Cerebellar nuclear complex (tissue), 1 donor: ENCODE data around the gene AIG1.

Source experiments
- DNase-seq, 2 experiments: peaks; one replicate each; lab custom pipeline; 2025; lab: John Stamatoyannopoulos, UW

Gene AIG1

DNA sequence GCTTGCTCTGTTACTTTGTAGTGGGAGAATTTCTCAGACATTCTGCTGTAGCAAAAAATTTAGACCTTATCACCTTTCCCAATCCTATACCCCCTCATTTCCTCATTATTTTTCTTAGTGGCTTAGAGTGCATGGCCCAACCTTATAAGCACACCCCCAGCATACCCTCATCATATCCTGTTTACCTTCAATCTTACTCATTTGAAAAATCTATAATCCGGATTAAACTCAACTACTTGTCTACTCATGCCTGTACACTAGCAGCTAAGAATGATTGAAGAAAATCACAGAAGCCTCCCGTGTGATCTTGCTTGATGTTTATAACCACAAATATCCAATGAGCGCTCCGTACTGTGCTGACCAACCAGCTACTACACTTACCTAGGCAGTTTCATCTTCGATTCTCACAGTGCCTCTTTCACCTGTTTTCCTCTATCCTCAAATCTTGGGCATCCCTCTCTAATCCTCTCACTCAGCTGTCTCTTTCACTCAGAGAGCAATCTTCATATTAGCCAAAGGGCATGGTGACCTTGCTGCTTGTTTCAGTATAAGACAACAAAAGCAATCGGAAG, 36.6 kb downstream of the AIG1 start:
- no peak for DNase-seq

DNA sequence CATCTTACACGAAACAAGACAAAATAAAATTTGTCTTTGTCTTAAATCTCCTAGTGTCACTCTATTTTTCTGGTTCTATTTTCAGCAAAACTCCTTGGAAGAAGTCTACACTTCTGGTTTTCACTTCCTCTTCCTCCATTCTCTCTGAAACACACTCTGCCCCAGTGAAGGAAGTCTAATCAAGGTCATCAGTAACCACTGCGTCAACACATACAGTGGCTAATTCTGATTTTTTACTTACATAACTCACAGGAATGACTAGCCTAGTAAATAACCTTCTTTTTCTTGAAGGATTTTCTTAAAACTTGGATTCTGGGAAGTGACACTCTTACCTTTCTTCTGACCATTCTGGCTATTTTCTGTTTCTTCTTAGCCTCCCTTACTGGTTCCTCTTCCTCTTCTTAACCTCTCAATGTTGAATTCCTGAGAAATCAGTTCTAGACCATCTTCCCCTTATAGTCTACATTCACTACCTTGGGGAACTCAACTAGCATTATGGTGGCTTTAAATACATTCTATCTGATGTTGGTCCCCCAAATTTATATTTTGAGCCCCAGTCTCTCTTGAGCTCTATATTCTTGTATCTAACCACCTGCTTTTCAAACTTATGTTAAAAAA, 37.5 kb downstream of the AIG1 start:
- DNase-seq, result no peak

DNA sequence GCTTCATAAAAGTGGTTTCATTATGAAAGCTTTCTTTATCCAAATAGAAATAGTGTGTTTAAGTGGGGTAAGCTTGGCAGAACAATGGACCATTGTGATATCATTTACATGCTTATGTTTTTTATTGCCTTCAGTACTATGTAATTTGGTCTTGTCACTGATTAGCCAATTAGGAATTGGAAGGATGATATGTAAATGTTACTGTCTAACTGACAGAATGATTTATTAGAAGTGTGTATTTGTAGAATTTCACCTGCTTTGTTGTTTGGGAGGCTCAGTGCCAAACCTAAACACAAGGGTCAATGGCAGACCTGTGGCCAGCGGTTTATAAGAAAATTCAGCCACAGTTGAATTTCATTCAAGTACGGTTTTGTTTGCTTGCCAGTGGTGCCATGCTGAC, 39.0 kb downstream of the AIG1 start:
- no peak for DNase-seq

DNA sequence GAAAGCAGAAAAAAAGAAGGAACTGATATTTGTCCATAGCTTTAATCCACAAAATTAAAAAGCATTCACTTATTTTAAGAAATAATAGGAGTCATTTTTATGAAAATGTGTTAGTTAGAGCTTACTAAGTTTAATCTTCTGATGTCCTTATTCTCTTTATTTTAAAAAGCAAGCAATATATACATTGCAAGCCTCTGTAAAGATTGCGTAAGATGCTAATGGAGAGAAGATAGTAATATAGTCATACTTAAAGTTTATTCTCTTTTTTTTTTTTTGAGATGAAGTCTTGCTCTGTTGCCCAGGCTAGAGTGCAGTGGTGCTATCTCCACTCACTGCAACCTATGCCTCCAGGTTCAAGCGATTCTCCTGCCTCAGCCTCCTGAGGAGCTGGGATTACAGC, 39.7 kb downstream of the AIG1 start:
- DNase-seq, result no peak

DNA sequence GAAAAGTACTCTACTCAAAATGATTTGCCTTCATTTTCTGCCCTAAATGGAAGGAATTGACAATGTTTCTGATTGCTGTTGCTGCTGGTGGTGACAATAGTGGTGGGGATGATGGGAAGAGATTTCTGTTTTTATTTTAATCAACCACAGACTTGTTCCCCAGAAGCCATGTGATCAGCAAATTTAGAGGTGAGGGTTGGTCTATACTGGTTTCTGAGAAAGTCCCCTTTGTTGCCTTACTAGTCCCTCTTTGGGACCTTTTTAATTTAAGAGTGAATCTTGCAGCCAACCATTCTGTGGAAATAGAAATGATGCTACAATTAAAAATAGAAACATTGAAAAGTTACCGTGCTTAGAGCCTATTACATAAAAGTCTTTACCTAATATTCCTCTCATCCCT, 43.2 kb downstream of the AIG1 start:
- no peak for DNase-seq

DNA sequence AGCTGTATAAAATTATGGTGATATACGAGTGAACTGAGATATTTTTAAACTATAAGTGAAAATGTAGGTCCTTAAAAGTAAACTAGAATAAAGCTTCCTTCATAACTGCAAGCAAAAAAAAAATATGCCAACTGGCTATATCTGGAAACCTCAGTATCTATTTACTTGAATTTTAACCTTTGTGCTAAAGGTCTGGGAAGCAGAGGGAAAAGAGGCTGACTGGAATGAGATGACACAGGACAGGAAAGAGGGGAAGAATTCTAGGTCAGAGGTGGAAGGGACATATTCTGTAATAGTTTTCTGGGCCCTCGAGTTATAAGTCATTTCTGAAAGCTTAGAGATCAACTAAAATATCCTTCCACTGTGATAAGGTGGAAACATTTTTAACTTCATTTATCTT, 46.8 kb downstream of the AIG1 start:
- no peak for DNase-seq

DNA sequence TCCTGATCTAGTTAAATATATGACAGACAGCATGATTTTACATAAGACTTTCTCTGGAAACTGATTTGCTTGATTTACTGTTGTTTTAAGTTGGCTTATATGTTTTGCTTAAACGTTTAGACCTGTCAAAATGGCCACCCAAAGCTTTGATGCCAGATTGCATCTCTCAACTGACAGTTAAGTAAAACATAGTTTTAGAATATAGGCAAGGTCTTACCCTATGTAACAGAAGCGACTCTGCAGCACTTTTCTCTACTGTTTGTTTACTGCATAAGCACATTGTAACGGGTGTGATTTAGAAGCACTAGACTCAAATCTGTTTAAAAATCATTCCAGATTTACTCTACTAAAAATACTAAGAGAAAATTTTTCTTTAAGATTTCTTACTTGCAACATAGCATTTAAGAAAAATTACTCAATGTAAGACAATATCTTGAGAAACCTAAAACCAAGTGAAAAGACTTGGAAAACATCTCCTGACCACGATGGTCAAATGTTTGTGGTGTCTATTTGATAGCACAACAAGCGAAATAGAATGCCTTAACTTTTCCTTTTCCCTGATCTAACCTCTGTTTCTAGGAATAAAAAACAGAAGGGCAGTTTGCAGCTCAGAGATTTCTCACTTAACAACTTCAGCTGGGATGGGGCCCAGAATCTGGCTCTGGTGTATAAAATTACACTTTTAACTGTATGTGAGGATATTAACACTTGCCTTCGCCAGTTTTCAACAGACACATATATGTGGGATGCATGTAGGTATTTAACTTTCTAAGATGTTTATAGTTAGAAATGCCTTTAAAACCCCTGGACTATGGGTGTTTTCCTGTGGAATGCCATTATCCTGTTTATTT, 47.4 kb downstream of the AIG1 start:
- DNase-seq, result no peak

DNA sequence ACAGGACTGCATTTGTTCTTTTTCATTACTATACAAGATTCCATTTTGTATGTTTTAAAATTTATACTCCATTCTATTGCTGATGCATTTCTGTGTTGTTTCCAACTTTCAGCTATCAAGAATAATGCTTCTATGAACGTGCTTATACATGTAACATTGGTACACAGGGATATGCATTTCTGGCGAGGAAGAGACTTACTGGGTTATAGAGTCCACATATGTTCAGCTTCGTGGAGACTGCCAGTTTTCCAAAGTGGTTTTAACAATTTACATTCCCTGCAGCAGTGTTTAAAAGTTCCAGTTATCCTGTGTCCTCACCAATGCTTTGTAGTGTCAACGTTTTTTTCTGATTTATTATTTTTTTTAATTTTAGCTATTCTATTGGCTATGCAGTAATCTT, 48.5 kb downstream of the AIG1 start:
- DNase-seq, result no peak

DNA sequence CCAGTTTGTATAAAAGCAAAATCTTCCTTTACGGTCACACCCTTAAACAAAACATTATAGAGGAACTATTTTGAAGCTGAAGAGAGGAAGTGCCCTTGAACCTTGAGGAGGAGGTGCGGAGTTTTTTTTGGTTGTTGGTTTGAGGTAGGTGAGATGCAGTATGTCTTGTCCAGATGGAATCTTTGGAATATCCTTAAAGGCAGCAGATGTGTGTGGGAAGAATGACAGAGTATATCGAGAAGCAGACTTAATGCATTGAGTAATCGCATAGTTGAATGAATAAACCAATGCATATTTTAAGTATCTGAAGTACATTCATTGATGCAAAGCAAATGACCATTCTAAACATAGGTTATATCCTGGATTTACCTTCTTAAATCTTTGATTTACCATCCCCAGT, 49.9 kb downstream of the AIG1 start:
- DNase-seq, result no peak

DNA sequence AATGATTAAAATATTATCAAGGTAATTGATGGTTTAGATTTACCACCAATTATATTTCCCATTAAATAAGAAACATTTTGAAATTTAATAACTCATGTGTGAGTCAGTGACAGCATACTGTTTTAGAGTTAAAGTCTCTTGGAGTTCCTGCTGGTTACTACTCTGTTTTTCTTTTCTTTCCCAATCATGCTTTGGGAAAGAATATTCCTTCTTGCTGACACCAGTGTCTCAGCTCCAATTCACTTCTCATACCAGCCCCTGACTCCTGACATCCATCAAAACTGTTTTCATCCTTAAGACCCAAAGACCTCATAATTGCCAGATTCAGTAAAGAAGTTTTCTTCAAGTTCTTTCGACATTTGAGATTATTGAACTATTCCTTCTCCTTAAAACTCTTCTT, 50.3 kb downstream of the AIG1 start:
- DNase-seq, result no peak

DNA sequence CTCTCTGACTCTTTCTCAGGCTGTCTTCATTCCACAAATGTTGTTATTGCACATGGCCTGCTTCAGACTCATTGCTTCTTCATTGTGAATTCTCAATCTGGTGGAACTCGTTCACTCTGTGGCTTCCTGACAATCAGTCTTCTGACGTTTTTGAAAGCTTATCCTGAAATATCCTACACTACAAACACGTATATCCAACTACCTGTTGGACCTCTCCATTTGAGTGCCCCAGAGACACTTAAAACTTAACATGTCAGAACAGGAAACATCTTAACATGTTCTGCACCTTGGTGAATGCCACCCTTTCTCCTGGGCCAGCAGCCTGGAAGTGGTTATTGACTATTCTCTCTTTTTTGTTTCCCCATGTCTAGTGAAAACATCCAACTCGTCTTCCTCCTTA, 50.8 kb downstream of the AIG1 start:
- DNase-seq, result no peak

DNA sequence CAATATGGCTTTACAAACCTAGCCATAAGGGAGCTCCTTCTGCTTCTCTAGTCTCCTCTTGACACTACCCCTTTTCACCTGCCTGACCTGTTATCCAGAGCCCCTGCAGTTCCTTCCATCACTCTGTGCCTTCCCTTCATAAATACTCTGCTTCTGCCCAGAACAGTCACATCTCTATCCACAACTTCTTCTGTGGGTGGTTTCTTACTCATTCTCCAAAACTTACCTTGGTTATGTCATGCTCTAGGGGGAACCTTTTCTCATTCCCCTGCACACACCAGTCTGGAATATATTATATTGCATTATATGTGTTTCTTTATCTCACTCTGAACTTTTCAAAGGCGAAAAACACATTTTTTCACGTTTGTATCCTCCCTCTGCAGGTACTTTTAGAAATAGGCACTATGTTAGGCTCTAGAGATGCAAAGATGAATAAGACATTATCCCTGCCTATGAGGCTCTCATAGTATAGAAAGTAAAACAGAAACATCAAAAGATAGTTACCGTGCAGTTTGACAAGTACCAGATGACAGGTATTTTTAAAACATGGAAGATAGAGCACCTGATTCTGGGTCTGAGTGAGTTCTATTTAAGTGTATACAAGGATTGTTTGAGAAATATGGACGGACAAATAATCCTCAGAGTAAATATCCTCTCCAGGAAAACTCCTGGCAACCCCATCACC, 51.5 kb downstream of the AIG1 start:
- DNase-seq, result no peak

DNA sequence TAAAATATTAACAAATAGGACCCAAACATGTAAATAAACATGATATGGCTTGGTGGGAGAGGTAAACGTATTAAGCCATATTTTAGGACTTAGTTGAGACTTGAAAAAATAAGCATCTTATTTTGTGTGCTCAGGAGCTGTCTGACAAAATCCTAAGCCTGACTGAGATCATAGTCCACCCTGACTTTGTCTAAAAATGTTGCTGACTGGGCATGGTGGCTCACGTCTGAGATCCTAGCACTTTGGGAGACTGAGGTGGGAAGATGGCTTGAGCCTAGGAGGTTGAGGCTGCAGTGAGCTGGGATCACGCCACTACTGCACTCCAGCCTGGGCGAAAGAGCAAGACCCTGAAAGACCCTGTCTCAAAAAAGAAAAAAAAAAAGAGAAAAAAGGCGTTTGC, 52.1 kb downstream of the AIG1 start:
- DNase-seq, result no peak

DNA sequence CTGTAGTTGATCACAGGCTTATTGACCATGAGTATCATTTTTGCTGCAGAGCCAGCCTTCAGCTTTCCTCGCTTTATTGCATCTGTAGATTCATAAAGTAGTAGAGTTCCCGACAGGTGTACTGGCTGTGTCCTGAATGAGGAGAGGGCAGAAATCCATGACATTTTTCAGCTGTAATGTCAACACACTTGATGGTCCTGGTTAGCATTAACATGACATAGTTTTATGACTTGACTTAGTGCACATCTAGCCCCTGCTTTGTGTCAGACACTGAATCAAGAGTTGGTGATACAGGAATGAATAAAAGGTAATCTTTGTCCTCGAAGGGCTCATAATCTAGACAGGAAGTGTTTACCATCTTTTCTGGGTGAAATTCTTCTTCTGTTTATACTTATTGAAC, 55.0 kb downstream of the AIG1 start:
- no peak for DNase-seq

DNA sequence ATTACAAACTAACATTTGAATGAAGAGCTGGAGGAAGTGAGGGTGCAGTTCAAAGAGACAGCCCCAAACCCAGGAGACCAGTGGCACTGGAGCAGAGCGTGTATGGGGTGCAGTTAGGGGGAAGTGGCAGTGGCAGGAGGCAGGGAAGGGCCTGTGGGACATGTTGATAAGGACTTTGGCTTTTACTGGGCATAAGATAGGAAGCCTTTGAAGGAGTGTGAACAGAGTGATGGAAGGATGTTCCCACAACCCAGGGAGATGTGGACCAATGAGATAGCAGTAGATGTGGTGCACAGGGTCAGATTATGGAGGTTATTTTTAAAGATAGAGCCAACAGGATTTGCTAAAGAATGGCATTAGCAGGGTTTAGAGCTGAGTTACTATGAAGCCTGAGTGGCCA, 56.4 kb downstream of the AIG1 start:
- no peak for DNase-seq

DNA sequence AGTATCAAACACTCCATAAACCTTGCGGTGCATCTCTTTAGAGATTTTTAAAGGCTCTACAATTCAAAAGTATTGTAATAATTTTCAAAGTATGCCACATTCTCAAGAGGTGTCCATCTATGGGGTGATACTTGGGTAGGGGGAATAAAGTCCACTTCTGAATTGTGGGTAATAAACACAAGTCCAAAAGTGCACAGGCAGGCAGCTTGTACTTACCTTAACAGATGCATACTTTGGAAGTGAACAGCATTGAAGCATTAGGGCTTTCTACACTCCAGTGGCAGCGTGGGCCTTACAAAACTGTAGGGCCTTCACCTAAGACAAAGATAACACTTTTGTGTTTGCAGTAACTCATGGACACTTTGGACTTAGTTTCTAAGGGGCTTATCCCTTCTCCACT, 58.6 kb downstream of the AIG1 start:
- DNase-seq, result no peak

DNA sequence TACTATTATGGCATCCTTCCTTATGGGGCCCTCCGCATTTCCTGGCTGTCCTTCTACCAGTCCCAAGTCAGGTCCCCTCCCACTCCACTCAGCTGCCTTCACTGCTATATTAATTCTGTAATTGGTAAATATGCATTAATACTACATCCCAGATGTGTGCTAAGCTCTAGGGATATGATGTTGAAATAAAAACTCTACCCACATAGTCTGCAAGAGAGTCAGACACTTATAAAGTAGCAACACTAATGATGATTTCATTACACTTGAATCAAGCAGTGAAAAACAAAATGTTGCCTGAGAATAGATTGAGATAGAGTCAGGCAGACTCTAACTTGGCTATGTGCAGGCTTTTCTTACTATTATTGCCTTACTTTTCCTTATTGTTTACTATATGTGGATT, 62.4 kb downstream of the AIG1 start:
- DNase-seq, result no peak

DNA sequence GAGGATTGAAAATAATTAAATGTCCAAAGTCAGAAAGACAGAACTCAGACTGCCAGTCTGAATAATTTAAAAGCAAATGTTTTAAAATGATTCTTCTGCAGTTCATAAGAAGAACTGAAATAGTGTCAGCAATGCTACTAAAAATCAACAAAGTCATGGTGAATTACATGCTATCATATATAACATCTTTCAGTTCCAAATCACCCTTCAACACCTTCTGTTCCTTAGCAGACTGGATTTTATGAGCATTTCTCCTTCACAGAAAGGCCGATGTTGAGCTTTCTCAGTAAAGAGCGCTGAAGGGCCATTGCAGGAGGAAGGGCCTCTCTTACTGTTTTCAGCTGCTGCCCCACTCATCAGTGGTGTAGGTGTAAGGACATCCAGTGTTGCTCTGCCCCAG, 63.3 kb downstream of the AIG1 start:
- no peak for DNase-seq

DNA sequence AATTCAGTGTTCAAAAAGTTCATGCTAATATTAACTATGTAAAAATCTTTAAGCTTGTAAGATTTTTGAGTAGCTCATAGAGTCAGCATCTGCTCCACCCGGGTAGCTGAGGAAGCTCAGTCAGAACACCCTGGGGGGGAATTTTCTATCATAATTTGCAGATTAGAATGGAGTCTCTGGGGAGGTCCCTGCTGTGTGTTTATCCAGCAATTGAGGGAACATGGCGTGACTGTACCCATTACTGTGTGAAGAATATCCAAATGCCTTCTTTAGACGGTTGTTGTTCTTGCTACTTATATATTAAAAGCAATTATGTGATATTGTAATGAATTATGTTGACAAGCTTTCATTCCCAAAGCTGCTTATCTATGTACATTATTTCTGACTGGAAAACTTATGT, 64.8 kb downstream of the AIG1 start:
- DNase-seq, result no peak

DNA sequence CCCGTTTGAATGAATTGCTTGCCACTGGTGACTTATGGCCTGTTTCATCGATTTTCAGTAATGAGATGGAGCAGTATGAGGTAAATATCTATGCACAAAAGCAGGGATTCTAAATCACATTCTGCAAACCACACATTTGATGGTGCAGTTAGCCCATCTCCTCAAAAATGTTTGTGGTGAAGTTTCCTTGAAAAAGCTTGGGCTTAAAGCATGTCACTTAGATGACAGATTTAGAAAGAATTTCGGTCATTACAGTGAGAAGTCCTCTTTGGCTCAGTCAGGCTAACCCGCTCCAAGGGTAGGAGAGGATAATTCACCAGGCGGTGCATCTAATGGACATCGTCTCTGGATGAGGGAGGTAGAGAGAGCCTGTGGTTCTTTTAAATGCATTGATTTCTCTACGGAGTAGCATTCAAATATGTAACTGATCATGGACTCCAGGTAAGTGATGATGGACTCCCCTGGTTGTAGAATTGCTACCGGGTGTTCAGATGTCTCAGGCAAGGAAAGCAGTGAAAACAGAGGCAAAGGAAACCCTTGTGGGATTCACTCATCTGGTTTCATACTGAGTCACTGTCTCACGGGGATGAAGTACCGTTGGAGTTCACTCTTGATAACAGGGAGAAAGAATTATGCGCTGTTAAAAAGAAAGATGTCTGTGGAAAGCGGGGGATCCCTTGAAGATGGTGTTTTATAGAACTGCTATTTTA, 65.3 kb downstream of the AIG1 start:
- no peak for DNase-seq

DNA sequence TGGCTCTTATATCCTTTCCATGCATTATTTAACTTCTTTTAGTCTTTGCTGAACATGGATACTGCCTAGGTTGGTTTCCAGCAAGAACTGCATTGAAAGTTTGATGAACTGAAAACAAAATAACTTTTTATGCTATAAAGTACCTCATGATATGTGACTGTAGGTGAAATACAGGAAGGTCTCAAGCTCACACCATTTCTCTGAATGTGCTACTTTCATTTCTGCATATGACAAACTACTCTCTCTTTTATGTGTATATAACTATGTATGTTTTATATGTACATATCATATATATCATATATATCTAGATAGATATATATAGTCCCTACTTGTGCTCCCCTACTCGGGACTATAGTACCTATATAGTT, 65.9 kb downstream of the AIG1 start:
- no peak for DNase-seq

DNA sequence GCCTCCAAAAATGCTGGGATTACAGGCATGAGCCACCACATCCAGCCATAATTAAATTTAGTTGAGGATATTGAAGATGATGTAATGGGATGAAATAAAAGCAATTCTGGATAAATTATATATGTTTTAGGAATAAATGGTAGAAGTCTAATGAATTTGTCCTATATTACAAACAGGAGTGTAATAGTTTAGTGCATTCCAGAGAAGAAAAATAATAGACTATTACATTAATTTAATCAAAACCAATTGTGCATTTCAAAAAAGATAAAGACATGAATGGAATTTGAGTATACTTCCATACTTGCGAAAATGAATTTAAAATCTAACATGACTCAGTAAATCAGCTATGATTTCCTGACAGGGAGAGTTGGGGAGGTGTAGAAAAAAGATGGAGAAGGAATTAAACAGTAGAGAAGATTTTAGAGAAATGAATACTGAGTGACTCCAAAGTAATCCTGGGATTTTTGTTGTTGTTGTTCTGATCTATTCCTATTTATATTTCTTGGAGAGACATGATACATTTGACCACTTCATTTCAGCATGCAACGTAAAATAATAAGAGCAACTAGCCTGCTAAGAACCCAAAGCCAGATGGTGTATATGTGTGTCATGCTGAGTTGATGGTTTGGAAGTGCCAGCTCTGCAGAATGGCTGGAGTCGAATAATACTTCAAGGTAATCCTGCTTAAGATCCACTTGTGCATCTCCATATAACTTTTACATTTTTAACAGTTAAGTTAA, 67.4 kb downstream of the AIG1 start:
- DNase-seq, result peak; percentile 6 to 68
